HG02678 (cell line): ENCODE data around the gene USP32.

Source experiments
- ATAC-seq: cut with Tn5 transposase; IDR thresholded peaks from one replicate; pipeline ENCODE4 v1.9.1; 2021; ENCODE audit warnings: mild to moderate bottlenecking, moderate library complexity; ENCODE audit not compliant: unreplicated experiment

USP32 gene

DNA sequence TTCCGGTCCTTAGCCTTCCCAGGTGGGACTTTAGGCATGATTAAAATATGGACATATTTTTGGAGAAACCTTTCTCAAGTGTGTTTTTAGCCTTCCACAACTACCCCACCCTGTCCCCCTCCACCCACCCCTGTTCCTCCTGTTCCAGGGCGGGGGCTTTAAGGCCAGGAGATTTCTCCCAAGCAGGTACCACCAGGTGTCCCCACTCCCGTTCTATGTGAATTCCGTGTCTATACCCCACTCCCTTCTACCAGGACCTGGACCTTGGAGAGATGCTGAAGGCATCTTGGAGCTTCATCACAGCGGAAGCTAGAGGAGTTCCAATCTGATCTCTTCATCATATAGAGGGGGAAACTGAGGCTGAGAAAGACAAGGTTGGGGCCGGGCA, 232.5 kb downstream of the USP32 start:
- no peak for ATAC-seq

DNA sequence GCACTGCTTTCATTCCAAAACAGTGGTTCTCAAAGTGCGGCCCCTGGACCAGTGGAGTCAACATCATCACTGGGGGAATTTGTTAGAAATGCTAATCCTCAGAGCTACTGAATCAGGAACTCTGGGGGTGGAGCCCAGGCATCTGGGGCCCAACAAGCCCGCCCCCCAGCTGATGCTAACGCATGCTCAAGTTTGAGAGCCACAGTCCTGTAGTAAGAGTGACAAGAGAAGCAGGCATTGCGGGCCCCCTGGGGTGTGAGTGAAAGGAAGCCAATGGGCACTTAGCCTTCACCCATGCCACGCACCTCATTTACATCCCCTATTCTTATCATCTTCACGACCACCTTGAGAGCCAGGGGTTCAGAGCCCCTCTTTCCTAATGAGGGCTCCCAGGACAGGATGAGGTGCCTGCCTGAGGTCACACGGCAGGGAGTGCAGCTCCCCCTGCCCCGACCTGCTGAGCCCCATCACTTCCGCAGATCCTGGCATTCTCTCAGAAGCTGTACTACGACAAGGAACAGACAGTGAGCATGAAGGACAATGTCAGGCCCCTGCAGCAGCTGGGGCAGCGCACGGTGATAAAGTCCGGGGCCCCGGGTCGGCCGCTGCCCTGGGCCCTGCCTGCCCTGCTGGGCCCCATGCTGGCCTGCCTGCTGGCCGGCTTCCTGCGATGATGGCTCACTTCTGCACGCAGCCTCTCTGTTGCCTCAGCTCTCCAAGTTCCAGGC, 233.0 kb downstream of the USP32 start:
- ATAC-seq: no peak

DNA sequence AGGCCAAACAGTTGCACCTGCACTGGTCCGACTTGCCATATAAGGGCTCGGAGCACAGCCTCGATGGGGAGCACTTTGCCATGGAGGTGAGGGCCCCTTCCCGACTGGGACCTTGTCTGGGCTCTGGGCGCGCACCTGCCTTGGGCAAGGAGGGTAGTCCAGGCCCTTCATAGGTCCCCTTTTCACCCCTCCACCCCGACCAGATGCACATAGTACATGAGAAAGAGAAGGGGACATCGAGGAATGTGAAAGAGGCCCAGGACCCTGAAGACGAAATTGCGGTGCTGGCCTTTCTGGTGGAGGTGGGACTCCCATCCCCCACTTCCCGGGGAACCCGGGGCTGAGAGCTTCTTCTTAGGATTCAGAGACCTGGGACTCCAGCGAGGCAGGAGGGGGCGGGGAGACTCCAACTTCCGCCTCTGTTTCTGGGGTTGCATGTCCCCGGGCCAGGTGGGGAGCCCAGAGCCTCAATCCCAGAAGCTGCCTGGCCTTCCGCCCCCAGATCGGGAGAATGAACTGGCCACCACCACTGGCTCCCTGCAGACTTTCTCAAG, 234.4 kb downstream of the USP32 start:
- no peak for ATAC-seq

DNA sequence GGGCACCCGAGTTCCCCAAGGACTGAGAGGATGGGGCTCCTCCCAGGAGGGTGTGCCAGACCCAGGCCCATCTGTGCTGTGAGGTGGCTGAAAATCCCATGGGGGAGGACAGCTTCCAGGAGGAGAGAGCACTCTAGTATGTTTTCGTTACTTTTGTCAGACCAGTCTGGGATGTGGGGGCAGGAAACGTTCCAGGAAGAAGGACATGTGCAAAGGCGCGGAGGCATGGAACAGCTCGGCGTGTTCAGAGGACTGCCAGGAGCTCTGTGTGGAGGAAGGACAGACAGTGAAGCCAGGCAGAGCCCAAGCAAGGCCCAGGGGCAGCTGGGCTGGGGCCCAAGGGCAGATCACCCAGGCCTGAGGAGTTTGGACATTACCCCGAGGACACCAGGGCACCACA, 235.2 kb downstream of the USP32 start:
- no peak for ATAC-seq

DNA sequence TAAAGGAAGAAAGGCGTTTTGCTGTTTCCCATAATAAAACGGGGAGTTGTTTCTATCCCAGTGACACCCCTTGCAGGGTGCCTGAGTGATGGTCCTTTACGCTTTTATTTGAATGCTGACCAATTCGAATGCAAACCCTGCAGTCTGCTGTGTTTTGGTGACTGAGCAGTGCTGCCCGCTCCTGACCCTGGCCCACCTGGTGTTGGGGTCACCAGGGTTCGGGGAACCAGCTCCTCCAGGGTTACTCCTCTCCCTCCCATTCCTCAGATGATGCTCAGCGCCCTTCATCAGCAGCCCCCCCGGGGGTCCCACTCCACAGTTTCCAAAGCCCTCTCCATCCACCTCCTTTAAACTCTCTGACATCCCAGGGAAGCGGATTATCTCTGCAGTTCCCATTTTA, 236.1 kb downstream of the USP32 start:
- ATAC-seq: no peak

DNA sequence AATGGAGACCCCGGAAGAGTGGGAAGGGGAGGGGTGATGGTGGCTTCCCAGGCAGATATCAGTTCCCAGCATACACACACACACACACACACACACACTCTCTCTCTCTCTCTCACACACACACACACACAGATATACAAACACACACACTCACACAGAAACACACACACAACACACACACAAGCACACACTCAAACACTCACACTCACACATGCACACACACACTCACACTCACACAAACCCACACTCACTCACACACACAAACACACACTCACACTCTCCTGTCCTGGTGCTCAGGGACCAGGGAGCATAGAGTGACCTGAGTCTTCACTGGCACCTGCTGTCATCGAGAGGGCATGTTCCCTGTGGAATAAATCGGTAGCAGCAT, 236.5 kb downstream of the USP32 start:
- ATAC-seq: no peak

DNA sequence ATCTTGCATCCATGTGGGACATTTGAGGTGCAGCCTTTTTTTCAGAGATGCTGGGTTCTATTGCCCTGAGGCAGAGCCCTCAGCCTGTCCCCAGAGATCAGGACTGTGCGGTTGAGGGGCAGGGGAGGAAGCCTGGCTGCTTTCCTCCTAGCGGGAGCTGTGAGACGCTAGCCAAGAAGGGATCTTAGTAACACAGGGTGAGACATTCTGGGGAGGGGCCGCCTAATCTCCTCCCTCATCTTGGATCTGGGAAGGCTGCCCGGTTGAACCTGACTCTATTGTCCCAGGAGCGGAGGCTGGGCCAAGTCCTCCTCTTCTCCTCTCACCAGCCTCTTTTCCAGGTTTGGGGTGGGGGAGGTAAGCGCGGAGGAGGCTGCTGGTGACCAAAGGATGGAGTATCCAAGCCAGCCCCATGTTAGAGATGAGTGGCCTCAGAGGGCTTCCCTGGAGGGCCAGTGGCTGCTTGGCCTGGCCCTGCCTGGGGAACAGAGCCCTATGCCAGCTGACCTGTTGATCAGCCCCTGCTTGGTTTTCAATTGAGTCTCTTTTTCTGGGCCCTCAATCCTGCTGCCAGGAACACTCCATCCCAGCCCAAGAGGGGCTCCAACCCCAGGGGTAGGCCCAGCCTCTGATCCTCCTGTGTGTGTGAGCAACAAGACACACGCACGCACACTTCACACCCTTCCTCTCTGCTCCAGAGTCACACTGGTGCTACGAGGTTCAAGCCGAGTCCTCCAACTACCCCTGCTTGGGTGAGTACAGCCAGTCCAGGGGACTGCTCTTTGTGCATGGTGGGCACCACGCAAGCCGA, 237.1 kb downstream of the USP32 start:
- no peak for ATAC-seq

DNA sequence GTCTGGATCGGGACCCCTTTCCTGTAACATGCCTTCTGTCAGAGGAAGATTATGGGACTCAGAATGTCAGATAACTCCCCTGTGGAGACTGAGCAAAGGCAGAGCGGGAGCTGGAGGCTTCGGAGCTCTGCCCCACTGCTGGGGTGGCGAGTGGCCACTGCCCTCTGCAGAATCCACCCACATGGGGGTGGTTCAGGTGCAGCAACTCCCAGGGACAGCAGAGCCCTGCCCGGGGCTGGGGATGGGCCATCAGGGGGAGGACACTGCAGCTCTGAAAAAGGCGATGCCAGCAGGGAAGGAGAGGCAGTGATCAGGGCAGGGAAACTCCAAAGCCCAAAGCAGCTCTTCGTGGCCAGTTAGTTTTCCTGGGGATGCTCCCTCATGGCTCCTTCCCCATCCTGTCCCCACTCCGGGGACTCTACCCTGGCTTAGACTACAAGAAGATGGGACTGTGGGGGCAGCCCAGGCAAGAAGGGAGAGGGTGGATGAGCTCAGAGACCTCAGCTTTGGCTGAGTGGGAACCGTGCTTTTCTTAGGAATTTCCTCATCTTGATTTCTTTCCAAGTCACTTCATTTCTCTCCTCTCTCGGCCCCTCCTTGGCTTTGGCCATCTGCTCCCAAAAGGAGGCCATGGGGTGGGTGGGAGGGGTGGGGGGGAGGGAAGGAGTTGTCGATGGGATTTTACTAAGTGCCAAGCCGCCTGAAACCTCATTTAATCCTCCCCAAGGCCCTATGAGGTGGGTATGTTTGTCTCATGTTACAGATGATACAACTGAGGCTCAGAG, 238.1 kb downstream of the USP32 start:
- no peak for ATAC-seq

DNA sequence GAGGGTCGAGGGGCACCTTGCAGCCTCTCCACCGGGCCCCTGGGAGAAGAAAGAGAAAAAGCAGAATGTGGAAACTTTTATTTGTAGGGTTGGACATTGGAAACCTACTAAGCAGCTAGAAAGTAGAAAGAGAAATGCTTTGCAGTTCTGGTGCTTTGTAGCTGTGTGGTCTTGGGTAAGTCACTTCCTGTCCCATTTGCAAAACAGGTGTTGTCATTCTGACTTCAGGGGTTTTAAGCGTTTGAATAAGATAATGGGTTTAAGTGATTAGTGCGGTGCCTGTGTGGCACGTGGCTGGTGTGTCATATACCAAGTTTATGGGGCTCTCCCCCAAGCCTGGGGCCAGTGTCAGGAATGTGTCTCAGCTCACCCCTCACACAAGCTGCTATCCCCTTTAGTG, 240.6 kb downstream of the USP32 start:
- ATAC-seq: peak; percentile 61

DNA sequence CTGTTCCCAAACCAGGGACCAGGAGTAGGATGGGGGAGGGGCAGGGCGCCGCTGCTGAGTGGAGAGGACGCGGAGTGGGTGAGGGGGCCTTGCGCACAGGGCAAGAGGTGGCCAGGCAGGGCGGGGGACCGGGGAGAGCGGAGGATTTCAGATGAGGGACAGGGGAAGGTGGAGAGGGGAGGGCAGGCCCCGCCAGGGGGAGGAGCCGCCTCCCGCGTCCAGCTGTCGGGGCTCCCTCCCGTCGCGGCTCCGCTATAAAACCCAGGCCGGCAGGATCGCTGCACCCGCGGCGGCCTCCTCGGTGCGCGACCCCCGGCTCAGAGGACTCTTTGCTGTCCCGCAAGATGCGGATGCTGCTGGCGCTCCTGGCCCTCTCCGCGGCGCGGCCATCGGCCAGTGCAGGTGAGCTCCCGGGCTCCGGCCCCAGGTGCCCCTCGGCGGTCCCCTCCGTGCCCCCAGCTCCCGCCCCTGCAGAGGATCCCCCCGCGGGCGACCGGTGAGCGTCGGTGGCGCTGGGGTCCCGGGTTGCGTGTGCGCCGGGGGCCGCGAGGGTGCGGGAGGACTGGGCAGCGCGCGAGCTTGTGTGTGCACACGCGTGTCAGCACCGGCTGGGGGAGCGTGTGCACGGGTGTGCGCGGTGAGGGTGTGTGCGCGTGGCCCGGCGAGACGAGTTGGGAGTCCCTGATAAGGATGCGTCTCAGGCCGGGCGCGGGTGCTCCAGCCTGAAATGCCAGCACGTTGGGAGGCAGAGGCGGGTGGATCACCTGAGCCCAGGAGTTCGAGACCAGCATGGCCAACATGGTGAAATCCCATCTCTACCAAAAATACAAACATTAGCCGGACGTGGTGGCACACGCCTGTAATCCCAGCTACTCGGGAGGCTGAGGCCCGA, 242.0 kb downstream of the USP32 start, which contains the start of gene CA4:
Gene CA4 (plus strand): TSS at position 283 of the 892 bp plus-strand sequence. CDS start 62 bp downstream, at position 345.
- no peak for ATAC-seq

DNA sequence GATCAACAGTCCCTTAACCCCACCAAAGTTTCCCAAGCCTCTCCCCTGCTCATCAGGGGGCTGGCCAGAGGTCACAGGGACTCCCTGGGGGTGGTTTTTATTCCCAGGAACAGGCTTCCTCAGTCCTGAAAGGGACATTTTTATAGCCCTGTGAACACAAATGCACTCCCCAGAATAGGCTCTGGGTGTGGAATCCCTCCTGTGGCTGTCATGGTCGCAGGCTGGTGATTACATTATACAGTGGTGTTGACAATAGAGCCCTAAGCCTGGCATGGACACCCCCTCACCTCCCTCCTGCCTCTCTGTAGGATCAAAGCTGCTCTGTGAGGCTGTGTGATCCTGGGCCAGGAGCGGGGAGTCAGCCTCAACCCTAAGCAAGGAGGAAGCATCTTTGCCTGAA, 243.6 kb downstream of the USP32 start:
- no peak for ATAC-seq

DNA sequence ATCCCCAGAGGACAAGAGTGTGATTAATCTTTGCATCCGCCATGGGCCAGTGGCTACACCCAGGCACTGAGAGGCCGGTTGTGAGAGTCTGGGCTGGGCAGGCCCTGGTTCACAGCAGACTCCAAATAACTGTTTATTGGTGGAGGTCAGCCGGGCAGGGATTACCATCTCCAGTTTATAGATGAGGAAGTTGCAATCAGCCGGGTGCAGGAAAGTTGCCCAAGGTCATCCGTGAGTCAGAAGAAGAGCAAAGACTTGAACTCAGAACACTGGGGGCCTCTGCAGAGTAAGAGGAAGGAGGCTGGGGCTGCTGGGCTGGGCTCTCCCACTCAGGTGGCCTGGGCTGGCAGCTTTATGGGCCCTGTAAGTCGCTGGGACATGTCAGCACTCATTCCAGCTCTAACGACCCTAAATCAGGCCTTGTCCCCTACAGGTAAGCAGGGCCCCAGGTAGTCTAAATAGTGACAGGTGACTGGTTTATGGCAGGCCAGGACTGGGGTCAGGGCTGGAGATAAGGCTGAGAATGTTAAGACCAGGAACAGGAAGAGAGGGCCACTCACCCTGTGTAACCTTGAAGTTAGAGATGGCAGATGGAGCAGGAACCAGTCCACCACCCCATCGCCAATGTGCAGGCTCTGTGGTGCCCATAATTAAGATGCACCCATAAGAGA, 244.2 kb downstream of the USP32 start:
- no peak for ATAC-seq

DNA sequence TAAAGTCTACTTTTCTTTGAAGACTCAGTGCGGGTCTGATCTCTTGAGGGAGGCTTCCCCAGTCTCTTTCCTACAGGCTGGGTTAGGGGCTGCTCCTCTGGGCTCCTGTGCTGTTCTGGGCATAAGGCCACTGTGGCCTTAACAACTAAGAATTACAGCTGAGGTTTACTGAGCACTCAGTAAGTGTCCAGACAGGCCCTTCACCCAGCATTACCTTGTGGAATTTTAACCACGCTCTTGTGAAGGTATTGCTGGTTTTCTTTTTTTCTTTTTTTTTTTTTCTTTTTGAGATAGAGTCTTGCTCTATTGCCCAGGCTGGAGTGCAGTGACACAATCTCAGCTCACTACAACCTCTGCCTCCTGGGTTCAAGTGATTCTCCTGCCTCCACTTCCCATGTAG, 245.7 kb downstream of the USP32 start:
- ATAC-seq: no peak

DNA sequence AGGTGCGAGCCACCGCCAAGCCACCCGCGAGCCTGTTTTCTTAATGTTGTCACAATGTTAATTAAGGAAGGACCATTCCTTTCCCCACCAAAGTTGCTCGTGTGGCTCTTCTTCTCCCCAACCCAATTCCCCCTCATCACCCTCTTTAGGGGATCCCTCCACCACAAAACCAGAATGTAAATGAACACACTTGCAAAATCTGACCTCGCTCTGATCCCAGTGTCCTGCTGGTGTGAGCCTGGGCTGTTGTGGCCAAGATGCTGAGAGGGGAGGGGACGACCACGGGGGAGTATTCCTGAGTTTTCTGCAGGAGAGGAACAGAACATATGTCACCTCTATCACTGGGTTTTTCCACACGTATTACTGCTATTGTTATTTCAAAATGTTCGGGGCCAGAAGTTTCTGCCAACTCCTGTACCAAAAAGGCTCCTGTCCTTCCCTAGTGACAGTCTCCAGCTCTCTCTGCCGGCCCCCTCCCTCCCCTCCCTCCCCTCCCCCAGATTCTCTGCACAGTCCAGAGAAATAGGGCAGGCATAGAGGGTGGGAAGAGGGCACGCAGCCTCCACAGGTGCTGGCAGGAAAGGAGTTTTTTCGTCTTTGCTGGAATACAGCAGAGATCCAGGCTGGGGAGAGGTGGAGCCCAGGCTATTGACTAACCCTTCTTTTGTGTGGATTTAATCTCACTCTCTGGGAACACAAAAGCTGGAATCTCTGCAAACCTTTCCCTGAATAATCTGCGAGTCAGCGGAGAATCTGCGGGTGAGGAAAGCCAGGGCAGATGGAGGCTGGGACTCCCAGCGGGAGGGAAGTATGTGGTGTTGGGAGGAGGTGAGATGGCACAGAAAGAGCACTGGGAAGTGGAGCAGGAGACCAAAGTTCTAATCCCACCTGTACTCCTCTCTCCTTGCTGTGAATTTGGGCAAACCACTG, 246.7 kb downstream of the USP32 start:
- no peak for ATAC-seq

DNA sequence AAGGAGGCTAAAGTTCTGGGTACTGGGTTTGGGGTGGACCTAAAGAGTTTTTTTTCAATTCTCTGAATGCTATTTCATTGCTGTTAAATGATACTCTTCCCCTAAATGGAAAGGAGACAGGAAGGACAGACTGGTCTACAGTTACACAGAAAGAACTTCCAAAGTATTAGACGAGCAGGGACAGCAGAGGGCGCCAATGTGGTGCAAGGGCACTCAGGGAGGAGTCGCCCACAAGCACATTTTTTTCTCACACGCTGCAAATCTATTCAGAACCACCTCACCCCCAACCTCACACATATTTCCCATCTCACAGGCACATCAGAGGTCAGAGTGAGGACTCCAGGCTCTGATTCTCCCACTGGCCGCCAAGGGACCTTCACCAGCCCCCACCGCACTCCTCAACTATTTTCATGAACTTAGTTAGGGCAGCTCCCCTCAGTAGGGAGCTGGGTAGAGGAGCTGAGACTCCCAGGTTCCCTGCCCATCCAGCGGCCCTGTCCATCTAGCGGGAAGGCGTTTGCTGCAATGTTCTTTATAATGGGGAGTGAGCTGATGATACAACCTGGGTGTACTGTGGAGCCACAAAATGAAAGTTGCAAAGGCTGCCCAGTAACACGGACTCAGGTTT, 248.9 kb downstream of the USP32 start:
- ATAC-seq: peak; percentile 62

DNA sequence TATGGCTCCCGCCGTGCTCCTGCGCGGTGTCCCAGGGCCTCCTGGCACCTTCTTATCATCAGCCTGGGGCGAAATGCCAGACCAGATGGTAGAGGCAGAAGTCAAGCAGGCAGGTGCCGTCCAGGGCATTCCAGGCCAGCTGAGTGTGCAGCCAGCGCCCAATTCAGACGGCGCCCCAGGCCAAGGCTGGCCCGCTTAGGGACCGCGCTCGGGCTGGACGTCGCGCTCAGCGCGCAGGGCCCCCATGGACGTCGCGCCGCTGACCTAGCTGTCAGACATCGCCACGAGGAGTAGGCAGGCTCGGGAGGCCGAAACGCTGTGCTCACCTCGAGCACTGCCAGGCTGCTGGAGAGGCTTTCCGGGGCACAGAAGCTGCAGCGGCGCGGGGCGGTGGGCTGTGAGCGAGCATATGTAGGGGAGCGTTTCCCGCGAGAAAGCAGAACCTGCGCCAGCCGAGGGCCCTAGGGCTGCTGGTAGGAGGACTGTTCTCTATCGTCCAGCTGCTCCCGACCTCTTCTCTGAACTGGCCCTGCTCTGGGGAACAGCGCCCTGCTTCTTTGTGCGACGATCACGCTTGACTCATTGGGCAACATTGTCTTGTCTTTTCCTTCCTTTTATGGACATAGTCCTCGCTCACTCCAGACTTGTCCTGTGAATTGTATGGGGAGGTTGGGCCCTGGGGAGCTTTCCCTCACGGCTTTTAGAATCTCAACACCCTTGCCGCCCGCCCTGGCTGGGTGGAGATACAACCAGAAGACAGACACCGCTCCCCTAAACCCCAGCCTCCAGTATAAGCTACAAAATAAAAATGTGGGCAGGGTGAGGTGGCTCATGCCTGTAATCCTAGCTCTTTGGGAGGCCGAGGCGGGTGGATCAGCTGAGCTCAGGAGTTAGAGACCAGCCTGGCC, 250.6 kb downstream of the USP32 start:
- no peak for ATAC-seq
